Lung (tissue), 12 donors: ENCODE measurements around the gene HECTD4. TPM values are rescaled to one million over a fixed set of nuclear protein-coding genes. Genes with fewer than 3 reads are reported as not detected.

ENCODE experiments used
- ATAC-seq: fragments of 200-7000 bp; cut with Tn5 transposase; one replicate; pipeline ENCODE4 v1.9.1; 2020; ENCODE audit warnings: moderate number of reproducible peaks; ENCODE audit not compliant: insufficient read depth, low FRiP score
- DNase-seq, 3 donors: peaks; one replicate each; pipeline ENCODE4 v3.0.0-alpha.2; 2013 to 2017
- H3K27ac ChIP-seq, 2 donors: one replicate each; pipeline ENCODE4 v1.5.1; 2013; ENCODE audit warnings: mild to moderate bottlenecking in 2 of 2, moderate library complexity in 2 of 2, control low read depth in 1 of 2, inconsistent platforms in 1 of 2, low read depth in 1 of 2, low read length in 1 of 2
- H3K27me3 ChIP-seq, 3 donors: one replicate each; pipeline ENCODE4 v1.5.1; 2013; ENCODE audit warnings: low read length in 2 of 3; ENCODE audit not compliant: control insufficient read depth in 3 of 3, insufficient read depth in 3 of 3
- H3K36me3 ChIP-seq, 4 donors: one replicate each; pipeline ENCODE4 v1.5.1; 2013; ENCODE audit warnings: low read length in 4 of 4, mild to moderate bottlenecking in 1 of 4, moderate library complexity in 1 of 4; ENCODE audit not compliant: control insufficient read depth in 4 of 4, insufficient read depth in 4 of 4
- H3K4me1 ChIP-seq, 5 donors: one replicate each; pipeline ENCODE4 v1.5.1; 2013; ENCODE audit warnings: low read length in 5 of 5, mild to moderate bottlenecking in 2 of 5, moderate library complexity in 1 of 5; ENCODE audit not compliant: control insufficient read depth in 5 of 5, insufficient read depth in 5 of 5
- H3K4me3 ChIP-seq: one replicate; pipeline ENCODE4 v1.5.1; 2013; ENCODE audit warnings: mild to moderate bottlenecking, control low read depth, moderate library complexity
- H3K9ac ChIP-seq, 2 donors: one replicate each; pipeline ENCODE4 v1.5.1; 2013; ENCODE audit warnings: low read length in 2 of 2, control low read depth in 1 of 2; ENCODE audit not compliant: insufficient read depth in 1 of 2
- H3K9me3 ChIP-seq, 4 donors: one replicate each; pipeline ENCODE4 v1.5.1; 2013; ENCODE audit warnings: low read length in 3 of 4, mild to moderate bottlenecking in 1 of 4, moderate library complexity in 1 of 4; ENCODE audit not compliant: control insufficient read depth in 4 of 4, insufficient read depth in 3 of 4
- CTCF ChIP-seq: IDR thresholded peaks from 2 replicates; pipeline ENCODE4 v1.5.1; 2012; ENCODE audit warnings: mild to moderate bottlenecking; ENCODE audit errors: control extremely low read depth, extremely low read depth
- WGBS, 2 donors: extraction: QIAGEN DNeasy Blood & Tissue Kit; methylation state at CpG; one replicate each; pipeline ENCODE4 v1.1.7; 2013; 5-methylcytosine and 5-hydroxymethylcytosine counted together
- polyA plus RNA-seq, 2 donors: library from polyadenylated mRNA; stranded (reverse); fragments of 200-250 nt; gene quantifications; one replicate each; pipeline ENCODE4 v1.2.1, GENCODE V29; 2013
- total RNA-seq, 2 donors: library from RNA; depleted of rRNA in 1 of 2; stranded (reverse); fragments of >200 nt in 1 of 2; gene quantifications; one replicate each; pipeline ENCODE4 v1.2.1, GENCODE V29; 2014 to 2021
- donor health status: control.
- donor health status: control.
- donor health status: Bipolar disorder and iron deficiency.
- donor health status: healthy.
- donor health status: DM: yes; HTN: yes; CAD: no.

The HECTD4 gene
- total and polyA plus RNA-seq, 4 donors, result 4.5 to 96.5 (median 35.7) TPM

GRCh38 chr12:112368856-112369255, 13.4 kb downstream of the HECTD4 start:
- ATAC-seq (no peak), DNase-seq (no peak)
- 71 to 86% methylated on average over 6 of the region's 6 CpGs for WGBS, 2 donors
- H3K4me1 ChIP-seq, result peaks cover 0 to 5% (median 0%) of the 10 kb centered on the region in 5 donors
- H3K27ac ChIP-seq, result no peak overlapping the region
- no peak overlapping the region for H3K4me3 ChIP-seq
- no peak for TF ChIP-seq CTCF
- H3K9me3 ChIP-seq, result no peaks in the 10 kb centered on the region
- no peak overlapping the region for H3K9ac ChIP-seq
- H3K36me3 ChIP-seq, result no peaks in the 10 kb centered on the region
- H3K27me3 ChIP-seq, result no peaks in the 10 kb centered on the region

GRCh38 chr12:112367965-112368364, 14.3 kb downstream of the HECTD4 start:
- no peak overlapping the region for H3K4me3 ChIP-seq
- H3K36me3 ChIP-seq, result no peaks in the 10 kb centered on the region
- H3K9me3 ChIP-seq, result no peaks in the 10 kb centered on the region
- H3K27me3 ChIP-seq, result no peaks in the 10 kb centered on the region
- WGBS, 2 donors, result 83 to 92% methylated on average over 3 of the region's 3 CpGs
- no peak for ATAC-seq
- no peak for DNase-seq
- no peak for TF ChIP-seq CTCF
- peaks cover 0 to 5% (median 0%) of the 10 kb centered on the region in 5 donors for H3K4me1 ChIP-seq
- no peak overlapping the region for H3K27ac ChIP-seq
- H3K9ac ChIP-seq, result no peak overlapping the region

DNA sequence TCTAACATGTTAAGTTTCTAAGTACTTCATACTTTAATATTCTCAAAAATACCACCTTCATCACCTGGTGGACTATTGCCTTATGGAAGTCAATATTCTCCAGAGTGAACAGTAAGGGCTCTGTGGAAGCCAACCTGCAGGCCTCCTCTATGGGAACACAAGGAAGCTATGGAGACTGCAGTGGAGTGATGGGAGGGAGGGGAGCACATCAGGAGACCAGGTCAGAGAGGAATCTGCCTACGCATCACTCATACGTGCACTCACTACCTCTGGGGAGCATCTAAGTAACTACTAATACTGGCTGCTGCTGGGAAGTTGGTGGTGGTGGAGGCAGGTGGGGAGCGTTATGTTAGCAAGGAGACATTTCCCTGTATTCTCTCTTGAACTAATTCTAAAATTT, 19.9 kb downstream of the HECTD4 start:
- no peaks in the 10 kb centered on the region for H3K4me1 ChIP-seq
- TF ChIP-seq CTCF, result no peak
- ATAC-seq, result no peak
- no peaks in the 10 kb centered on the region for H3K36me3 ChIP-seq
- H3K27me3 ChIP-seq, result no peaks in the 10 kb centered on the region
- no peak overlapping the region for H3K27ac ChIP-seq
- no peak overlapping the region for H3K4me3 ChIP-seq
- DNase-seq, result no peak
- WGBS, 2 donors, result 95 to 97% methylated on average over 3 of the region's 3 CpGs
- no peak overlapping the region for H3K9ac ChIP-seq
- no peaks in the 10 kb centered on the region for H3K9me3 ChIP-seq

- no peak for TF ChIP-seq CTCF
- Histone ChIP-seq H3K4me1 (no peaks in the 10 kb centered on the region), H3K27ac (no peak overlapping the region), H3K9me3 (no peaks in the 10 kb centered on the region), H3K9ac (no peak overlapping the region), H3K36me3 (no peaks in the 10 kb centered on the region), H3K4me3 (no peak overlapping the region), H3K27me3 (no peaks in the 10 kb centered on the region)
- WGBS, 2 donors, result 90 to 94% methylated on average over 4 of the region's 4 CpGs
- DNase-seq, result no peak
- ATAC-seq, result no peak
Observed at GRCh38 chr12:112361271-112361670, 21.0 kb downstream of the HECTD4 start.
